Brain microvascular endothelial cell (primary cell): Measurements from ENCODE around the gene KLRC1.
"Not testable (repeated sequence)": the region's sequence is repeated elsewhere in the genome, so short reads cannot be mapped to it uniquely, and the experiment has no call there.

Source experiments
- DNase-seq: peaks from one replicate; pipeline ENCODE4 v3.0.0-alpha.2; 2020
- H3K27ac ChIP-seq: fragments of 250-450 bp; sonication (Bioruptor Pico); 2 replicates; pipeline ENCODE4 v1.5.1; 2020; ENCODE audit warnings: mild to moderate bottlenecking, moderate library complexity
- H3K27me3 ChIP-seq: fragments of 250-450 bp; sonication (Bioruptor Pico); replicated peaks from 2 replicates; pipeline ENCODE4 v1.5.1; 2020; ENCODE audit warnings: mild to moderate bottlenecking
- H3K36me3 ChIP-seq: fragments of 250-450 bp; sonication (Bioruptor Pico); replicated peaks from 2 replicates; pipeline ENCODE4 v1.5.1; 2020; ENCODE audit warnings: mild to moderate bottlenecking
- H3K4me3 ChIP-seq: 2 replicates; pipeline ENCODE4 v1.5.1; 2011; ENCODE audit warnings: low read depth, mild to moderate bottlenecking, control low read depth, low read length, moderate library complexity
- CTCF ChIP-seq: IDR thresholded peaks from 2 replicates; pipeline ENCODE4 v1.5.1; 2011; ENCODE audit warnings: low read depth, mild to moderate bottlenecking, moderate library complexity, low read length, control low read depth, inconsistent platforms; ENCODE audit errors: missing control alignments
- in situ Hi-C: cut with HindIII; loops from 2 replicates; pipeline ENCODE4 v1.10.0; 2017; ENCODE audit warnings: low sequenced_read_pairs, low pct_ligation_motif_present

KLRC1 gene

DNA sequence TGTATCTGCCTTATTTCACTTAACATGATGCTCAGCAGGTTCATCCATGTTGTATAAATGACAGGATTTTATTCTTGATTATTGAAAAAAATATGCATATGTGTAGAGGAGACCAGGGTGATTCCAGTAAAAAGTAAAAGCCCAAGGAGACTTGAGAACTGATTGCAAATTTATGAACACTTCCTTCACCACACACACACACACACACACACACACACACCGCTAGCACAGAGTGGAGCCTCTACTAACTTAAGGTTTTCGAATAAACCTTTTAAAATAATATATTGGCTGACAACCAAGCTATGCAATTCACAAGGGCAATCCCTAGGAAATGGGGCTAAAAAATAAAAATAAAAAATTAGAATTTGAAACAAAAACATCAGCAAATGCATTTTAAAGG, 55.0 kb downstream of the KLRC1 start:
- in situ Hi-C loops: no loop called here
- Histone ChIP-seq H3K27ac (no peak overlapping the region), H3K27me3 (no peaks in the 10 kb centered on the region), H3K4me3 (no peak overlapping the region), H3K36me3 (no peaks in the 10 kb centered on the region)
- no peak for DNase-seq
- TF ChIP-seq CTCF: no peak

- no peak for DNase-seq
- no peak overlapping the region for H3K4me3 ChIP-seq
- no peaks in the 10 kb centered on the region for H3K36me3 ChIP-seq
- no peak for TF ChIP-seq CTCF
- H3K27me3 ChIP-seq: no peaks in the 10 kb centered on the region
- in situ Hi-C loops: no loop called here
- no peak overlapping the region for H3K27ac ChIP-seq
These were observed 55.9 kb downstream of the KLRC1 start for GRCh38 chr12:10397296-10397695.

DNA sequence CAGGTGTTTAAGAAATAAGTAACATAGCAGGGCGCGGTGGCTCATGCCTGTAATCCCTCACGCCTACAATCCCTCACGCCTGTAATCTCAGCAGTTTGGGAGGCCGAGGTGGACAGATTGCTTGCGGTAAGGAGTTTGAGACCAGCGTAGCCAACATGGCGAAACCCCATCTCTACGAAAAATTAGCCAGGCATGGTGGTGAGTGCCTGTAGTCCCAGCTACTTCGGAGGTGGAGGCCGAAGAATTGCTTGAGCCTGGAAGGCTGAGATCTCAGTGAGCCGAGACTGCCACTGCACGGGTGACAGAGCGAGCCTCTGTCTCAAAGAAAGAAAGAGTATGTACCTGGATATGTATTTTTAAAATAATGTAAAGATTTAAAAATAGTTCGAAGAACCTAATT, 57.0 kb downstream of the KLRC1 start:
- H3K27ac ChIP-seq, DNase-seq, H3K4me3 ChIP-seq, in situ Hi-C loops, H3K36me3 ChIP-seq, H3K27me3 ChIP-seq: not testable (repeated sequence)
